Measurements from ENCODE around the gene SPEG.
A peak's percentile ranks its signal among the peaks of the same experiment; 100 is the strongest.

The SPEG gene

DNA sequence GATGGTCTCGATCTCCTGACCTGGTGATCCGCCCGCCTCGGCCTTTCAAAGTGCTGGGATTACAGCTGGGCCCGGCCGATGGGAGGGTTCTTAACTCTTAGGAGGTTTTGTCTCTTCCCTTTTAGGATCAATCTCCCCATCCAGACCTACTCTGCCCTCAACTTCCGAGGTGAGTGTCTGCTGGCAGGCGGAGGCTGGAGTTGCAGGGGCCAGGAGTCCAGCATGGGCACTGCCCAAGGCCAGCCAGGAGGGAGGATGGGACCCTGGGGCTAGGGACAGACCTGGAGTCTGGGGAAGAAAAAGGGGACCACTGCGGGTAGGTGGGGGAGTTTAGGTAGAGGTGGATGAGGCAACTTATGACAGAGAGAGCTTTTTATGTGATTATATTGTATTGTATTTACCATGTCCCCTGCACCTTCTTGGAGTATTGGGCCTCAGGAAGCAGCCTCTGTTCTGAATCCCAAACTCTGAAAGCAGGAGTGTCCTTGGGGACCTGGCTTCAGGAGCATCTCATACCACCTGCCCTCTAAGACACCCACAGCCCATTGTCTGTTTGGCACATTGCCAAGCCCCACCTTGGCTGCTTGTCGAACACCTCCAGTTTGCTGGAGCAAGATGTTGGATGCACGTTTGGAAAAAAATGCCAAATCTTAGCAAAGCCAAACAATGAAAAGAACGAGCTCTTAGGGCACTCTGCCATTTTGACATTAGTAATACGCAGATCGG, 10.8 kb upstream of the SPEG start:
- no peak for DNase-seq (ENCODE audit: low read depth, low spot score)

DNA sequence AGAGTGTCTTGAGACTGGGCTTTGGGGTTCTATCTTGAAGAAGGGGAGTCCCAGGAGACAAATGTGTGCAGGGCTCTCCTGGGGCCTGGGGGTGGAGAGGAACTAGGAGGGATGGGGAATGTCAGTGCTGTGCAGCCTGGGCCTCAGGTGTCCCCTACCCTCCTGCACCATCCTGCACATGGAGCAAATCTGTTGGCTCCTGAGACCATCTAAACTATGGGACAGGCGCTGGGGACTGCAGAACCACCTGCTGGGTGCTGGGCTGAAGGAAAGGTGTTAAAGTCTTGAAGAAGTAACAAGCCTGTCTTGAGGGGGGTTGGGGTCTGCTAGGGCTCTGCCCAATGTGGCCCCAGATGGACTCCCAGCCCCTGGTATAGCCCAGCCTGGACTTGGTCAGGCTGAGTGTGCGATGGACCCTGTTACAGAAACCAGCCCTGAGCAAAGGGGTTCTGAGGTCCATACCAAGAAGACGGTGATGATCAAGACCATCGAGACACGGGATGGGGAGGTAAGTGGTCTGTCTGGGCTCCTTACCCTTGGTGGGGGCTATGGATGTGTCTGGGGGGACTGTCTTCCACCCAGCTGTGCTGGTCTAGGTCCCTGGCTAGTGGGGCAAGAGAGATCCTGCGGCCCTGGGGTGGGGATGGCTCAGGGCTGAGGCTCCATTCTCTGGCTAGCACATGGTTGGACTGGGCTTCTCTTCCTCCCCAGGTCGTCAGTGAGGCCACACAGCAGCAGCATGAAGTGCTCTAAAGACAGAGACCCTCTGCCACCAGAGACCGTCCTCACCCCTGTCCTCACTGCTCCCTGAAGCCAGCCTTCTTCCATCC, 9.2 kb upstream of the SPEG start:
- DNase-seq (ENCODE audit: low read depth, low spot score) = no peak

DNA sequence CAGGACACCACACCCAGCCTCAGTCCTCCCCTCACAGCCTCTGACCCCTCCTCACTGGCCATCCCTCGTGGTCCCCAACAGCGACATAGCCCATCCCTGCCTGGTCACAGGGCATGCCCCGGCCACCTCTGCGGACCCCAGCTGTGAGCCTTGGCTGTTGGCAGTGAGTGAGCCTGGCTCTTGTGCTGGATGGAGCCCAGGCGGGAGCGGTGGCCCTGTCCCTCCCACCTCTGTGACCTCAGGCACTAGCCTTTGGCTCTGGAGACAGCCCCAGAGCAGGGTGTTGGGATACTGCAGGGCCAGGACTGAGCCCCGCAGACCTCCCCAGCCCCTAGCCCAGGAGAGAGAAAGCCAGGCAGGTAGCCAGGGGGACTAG, 8.6 kb upstream of the SPEG start:
- no peak for DNase-seq (ENCODE audit: low read depth, low spot score)

DNA sequence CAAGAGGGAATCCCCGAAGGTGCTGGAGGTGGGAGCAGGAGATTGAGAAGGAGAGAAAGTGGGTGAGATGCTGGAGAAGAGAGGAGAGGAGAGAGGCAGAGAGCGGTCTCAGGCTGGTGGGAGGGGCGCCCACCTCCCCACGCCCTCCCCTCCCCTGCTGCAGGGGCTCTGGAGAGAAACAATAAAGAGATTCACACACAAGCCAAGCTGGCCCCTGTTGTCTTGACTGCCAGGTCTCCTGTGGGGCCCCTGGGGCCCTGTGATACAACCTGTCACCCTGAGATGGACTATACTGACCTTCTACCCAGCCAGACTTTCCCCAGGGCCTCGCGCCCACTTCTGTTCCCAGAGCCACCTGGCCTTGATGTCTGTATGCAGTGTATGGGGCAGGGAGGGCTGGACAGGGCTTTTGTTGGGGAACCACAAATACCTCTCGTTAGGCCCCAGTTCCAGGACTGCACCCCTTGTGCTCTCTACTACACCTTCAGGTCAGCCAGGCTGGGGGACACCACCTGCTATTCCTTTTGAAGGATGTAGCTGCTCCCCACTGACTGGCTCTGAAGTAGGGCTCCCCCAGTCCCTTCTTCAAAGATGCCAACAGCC, 8.0 kb upstream of the SPEG start:
- no peak for DNase-seq (ENCODE audit: low read depth, low spot score)

DNA sequence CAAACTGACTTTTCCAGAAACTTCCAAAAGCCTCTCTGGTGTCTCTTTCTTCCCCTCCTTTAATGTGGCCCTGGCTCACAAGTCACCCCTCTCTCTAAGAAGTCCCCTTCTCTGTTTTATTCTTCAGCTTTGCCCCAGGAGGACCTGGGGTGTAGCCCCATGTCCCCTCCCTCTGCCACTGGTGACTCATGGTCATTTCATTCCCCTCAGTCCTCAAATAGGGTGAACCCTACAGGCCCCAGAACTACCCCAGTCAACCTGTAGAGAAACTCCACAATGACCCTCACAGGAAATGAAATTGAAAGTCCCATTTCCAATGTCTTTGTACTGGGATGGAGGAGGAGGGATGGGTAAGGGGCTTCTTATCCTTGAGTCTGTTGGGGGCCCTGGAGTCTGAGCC, 6.2 kb upstream of the SPEG start:
- no peak for DNase-seq (ENCODE audit: low read depth, low spot score)

DNA sequence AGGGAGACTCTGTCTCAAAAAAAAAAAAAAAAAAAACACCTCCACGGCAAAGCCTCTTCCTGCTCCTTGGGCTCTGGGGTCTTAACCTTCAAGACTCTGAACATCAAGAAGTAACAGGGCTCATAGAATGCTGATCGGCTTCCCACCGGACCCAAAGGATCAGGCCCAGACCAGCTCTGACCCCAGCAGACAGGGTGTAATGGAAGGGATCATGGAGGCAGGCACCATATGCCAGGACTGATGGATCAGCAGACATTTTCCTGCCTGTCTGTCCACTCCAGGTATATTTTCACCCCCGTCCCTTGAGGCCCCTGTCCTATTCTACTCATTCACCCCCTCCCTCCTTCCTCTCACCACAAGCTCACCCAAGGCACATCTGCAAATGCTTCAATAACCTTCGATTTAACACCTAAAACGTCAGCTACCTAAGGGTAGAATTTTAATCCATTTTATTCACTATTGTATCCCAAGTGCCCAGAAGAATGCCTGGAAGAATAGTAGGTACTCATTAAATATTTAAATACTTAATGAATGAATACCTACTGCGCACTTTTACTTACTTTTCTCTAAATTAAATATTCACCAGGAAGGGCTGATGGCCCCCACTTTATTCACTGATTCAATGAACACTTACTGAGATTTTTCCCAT, 4.6 kb upstream of the SPEG start:
- DNase-seq (ENCODE audit: low read depth, low spot score) = no peak

DNA sequence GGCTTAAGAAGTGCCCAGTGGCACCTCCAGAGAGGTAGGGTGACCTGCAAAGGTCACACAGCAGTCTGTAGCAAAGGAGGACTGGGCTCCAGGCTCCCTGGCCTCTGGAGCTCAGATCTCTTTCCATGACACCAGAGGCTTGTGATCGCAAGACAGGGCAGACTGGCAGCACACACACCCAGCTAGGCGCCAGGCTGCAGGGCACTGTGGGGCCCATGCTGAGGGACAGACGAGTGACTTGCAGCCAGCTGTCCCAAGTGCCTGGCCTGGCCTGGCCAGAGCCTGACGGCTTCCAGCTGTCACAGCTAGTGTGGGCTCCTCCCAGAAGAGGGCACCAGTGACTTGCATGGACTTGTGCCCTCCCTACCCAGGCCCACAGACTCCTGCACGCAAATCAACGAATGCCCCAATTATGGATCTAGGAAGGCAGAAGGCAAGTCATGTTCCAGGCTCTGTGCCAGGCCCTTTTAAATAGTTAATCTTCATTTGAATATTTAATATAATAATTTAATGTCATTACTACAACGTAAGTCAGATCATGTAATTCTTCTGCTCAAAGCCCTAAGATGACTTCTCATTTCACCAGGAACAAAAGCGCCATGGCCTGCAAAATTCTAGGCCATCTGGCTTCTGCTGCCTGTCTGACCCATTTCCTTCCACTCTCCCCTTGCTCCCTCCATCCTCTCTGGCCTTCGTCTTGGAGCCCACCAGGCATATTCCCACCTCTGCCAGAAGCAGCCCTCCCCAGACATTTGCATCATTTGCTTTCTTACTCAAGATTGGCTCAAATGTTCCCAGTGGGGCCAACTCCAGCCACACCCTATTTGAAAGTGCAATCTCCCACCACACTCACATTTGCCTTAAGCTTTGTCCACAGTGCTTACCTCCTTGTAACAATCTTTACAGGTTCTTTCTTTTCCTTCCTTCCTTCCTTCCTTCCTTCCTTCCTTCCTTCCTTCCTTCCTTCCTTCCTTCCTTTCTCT, 3.7 kb upstream of the SPEG start:
- DNase-seq (ENCODE audit: low read depth, low spot score) = no peak

DNA sequence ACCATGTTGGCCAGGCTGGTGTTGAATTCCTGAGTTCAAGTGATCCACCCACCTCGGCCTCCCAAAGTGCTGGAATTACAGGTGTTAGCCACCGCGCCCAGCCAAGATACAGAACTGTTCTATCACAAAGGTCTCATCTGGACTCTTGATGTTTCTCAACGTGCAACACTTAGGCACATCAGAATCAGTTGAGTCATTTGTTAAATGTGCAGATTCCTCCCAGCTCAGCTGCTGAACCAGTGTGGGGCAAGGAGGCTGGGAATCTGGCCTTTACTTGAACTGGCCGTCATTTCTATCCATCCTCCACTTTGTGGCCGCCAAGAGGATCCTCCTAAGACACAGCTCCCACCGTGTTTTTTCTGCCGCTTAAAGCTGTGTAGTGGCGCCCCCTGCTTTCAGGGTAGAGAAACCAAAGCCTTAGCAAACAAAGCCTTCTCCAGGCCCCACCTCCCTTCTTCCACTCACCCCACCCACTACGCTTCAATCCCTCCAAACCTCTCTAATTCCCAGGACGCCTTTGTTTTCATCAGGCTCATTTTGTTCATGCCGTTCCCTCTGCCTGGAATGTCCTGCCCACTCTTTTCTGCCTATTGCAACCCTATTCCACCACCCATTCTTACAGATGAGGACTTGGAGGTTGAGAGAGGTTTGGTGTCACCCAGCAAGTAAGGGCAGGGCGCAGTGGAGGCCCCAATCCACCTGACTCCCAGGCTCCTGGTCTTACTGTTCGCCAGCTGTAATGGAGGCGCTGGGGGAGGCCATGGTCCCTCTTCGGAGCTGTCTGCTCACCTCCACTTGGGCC, 776 bp upstream of the SPEG start:
- no peak for DNase-seq (ENCODE audit: low read depth, low spot score)

DNA sequence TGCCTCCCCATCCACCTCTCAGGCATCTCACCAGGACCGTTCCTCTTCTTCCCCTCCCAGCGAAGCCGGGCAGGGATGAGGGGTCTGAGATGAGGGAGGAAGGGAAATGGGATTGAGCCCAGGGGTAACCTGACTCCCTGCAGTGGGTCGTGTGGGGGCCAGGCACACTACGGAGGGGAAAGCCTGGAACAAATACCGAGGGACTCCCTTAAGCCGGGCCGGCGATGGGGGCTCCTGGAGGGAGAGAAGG, 250 bp upstream of the SPEG start:
- DNase-seq (ENCODE audit: low read depth, low spot score) = no peak

DNA sequence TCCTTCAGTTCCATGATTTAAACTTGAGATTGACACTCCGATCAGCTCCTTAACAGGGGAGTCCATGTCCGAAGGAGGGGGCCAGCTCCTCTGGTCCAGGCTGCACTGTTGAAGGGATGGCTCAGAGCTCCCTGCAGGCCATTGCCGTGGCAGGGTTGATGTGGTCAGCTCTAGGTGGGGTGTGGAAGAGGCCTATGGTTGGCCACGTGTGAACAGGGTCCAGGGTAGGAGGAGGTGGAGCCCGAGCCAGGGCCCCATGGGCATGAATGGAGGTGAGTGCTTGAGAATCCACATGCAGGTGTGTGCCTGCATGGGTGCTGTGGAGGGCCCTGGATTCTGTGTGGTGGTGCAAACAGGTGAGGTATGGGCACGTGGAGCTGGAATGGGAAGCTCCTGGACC, 1.1 kb downstream of the SPEG start:
- DNase-seq (ENCODE audit: low read depth, low spot score) = no peak

DNA sequence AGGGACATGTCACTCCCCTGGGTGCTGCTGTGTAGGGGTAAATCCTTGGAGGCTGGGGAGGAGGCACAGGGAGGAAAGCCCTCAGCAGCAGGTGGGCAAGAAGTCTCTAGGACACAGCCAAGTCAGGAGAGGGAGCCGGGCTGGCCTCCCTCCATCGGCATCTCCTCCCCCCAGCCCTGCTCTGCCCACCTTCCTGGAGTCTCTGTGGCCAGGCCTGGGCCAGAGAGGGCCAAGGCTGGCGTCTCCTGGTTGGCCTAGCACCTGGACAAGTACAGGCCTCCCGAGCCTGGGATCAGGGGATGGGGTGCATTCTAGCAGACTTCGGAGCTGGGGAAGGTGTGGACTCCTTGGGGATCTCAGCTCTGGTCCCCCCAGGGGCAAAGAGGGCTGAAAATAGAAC, 1.8 kb downstream of the SPEG start:
- DNase-seq (ENCODE audit: low read depth, low spot score) = no peak

DNA sequence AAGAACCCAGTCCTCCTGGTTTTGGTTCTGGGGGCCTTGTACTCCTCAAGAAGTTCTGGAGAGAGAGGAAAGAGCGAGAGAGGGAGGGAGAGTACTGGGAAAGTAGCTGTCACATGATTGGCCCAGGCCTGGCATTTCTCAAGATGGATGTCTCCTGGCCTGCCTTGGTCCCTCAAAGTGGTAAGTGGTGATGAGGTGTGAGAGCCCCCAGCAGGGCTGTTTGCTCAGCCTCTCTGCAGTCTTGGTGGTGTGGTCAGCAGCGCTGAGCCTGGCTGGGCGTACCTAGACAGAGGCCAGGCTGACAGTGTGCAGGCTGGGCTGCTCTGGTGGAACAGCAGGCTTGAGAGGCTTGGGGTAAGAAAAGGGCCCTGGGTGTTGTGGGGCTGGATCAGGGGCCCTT, 2.5 kb downstream of the SPEG start:
- no peak for DNase-seq (ENCODE audit: low read depth, low spot score)

DNA sequence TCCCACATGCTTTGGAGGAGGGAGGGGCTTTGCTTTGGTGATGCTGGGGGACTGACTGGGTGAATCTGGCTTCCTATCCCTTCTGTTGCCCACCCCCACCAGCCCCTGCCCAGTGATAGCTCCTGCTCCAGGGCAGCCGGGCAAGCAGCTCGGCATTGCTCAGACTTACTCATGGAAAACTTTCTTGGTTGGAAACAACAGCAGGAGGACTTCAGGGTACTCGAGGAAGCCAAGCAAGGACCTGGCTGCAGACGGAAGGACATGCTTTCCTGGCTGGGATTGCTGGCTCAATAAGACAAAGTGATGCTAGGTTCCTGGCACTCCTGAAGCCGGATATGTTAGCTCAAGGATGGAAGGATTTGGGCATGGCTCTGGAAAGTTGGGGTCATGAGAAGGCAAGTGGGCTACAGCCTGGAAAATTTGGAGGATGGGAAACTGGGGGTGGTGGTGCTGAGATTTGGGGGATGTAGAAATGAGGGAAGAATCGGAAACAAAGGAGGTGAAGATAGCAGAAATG, 3.1 kb downstream of the SPEG start:
- no peak for DNase-seq (ENCODE audit: low read depth, low spot score)

DNA sequence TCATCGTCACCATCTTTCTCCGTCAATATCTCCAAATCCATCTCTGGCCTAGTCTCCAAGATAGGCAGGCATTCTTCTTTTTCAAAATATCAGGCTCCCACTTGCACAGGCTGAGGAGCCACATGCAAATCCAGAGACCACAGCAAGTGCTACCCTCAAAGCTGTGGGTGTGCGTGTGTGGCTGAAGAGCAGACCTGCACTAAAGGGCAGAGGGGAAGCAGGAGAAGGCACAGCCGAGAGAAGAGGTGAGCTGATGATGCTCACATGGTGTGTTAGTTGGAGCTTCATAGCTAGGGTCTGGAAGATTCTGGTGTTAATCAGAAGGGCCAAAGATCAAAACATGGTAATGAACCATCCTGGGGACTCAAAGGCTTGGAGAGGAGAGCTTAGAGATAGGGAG, 3.8 kb downstream of the SPEG start:
- DNase-seq (ENCODE audit: low read depth, low spot score) = no peak

DNA sequence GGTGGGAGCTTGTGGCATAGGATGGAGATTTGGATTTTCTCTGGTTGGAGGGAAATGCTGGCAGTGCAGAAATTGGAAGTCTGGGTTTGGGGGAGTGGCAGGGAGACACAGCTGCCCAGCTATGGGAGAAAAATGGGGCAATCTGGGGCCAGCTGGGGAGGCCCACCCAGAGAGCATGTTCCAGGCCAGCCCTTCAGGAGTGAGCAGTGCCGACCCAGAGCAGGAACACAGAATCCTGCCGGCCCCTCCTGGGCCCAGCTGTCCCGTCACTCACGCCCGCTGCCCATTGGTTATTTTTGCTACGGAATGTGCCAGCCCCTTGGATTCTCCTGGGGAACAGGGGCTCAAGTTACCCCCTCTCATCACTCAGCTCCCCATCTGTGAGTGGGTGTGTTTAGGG, 4.9 kb downstream of the SPEG start:
- no peak for DNase-seq (ENCODE audit: low read depth, low spot score)

DNA sequence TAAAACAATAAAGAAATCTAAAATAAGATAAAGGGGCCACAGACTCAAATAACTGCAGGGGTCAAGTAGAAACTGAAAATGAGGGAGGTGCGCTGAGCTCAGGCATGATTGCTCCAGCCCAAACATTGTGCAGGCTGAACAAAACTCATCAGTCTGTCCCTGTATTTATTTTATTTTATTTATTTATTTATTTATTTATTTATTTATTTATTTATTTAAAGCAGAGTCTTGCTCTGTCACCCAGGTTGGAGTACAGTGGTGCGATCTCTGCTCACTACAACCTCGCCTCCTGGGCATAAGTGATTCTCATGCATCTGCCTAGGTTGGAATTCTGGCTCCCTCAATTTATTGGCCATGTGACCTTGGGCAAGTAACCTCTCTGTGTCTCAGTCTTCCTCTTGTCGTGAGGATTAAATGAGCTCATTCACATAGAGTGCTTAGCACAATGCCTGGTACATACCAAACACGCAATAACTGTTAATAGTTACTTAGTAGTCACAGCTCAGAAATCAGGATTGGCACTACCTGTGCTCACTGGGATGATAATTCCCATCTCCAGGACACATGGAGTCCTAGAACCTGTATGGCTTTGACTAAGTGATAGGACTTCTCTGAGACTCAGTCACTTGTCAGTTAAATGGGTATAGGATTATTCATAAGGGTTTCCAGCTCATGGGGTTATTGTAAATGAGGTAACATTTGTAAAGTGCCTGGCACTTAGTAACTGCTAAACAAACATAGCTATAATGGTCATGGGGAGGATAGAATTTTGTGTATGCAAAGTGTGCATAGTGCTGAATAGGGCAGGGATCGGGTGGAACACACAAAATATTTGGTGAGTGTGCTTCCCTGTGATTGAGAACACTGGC, 6.0 kb downstream of the SPEG start:
- DNase-seq (ENCODE audit: low read depth, low spot score) = no peak

DNA sequence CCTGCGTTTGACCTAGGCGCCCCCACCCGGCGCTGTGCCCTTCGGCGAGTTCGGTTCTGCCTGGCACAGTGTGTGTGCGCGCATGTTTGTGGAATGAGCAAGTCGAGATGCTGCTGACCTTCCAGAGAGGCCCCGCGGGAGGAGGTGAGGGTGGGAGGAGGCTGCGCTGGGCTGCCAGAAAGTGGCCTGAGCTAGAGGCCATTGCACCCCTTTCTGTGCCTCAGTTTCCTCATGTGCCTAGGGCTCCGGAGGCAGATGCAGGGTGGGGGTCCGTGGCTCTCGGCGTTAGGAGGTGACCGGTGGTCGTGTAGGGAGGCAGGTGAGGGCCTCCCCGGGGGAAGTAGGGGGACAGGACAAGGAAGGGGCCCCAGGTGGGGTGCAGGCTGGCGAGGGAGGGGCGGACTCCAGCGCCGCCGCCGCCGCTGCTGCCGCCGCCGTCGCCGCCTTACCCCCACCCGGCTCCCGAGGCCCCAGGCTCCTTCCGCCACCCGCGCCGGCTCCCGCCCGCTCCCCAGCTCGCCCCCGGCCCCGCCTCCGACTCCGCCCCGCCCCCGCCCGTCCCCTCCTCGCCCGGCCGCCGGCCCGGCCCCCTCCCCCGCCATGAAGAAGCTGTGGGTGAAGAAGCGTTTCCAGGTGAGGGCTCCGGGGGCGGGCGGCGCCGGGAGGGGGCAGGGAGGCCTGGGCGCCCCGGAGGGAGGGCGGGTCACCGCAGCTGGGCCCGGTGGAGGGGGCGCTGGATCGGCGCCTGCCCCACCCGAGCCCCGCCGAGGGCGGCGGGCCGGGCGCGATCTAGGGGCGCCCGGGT, 7.0 kb downstream of the SPEG start:
- DNase-seq (ENCODE audit: low read depth, low spot score) = peak; percentile 29

DNA sequence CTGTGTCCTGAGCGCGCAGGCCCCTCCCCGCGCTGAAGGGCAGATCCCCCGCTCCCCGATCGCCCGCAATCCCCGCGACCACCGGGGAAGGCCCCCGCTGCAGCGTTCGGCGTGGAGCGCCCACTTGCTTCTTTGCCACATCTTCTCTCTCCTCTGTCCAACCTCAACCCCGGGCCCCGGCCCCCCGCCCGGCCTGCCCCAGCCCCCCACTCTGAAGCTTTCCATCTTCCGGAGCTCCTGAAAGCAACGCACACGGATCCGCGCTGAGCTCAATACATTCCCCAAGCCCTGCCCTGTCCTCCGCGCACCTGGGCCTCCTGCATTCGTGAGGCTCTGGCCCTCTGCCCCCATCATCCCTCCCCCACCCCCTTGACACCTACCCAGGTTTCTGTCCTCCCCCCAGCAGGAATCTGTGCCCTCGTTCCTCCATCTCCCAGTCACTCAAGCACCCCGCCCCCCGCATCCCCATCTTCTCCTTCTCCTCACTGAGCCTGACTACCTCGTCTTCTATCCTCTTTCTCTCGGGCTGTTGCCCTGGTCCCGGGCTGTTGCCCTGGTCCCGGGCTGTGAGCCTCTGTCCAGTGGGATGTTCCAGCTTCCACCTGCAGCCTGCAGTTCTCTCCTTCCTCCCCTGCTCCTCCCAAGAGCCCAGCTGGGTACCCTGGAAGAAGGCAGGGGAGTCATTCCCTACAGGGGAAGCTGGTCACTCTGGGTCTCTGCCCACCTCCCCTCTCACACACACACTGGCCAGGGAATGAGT, 7.8 kb downstream of the SPEG start:
- no peak for DNase-seq (ENCODE audit: low read depth, low spot score)
